ENCODE results near the gene PRR30. TPM values are rescaled to one million over a fixed set of nuclear protein-coding genes. Genes with fewer than 3 reads are reported as not detected.

PRR30 gene
- total RNA-seq = not detected in 2 replicates

DNA sequence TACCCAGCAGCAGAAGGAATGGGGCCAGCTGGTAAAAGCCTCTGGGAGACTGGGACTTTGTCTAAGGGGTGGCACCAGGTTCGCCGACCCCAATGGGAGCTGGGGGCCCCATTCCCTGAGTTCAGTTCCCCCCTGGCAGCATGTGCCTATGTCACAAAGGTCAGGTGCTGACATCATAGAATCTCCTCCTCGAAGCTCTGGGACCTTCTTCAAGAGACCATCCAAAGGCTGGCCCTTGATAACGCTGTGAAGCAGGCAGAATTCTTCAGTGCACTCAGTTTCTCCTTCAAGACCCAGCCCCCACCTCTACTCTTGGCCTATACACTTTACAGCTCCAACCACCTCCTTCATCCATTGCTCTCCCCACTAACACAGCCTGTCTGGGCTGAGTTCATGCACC, at the start of gene PRR30:
TSS of gene PRR30 (minus strand) at position 101 of the 400 bp plus-strand sequence. CDS start 1,081 bp downstream, outside the sequence.

GRCh38 chr2:27148801-27149439, 9.7 kb upstream of the PRR30 start, which contains the start of gene TCF23:
TCF23 (plus strand) TSS chr2:27149004; CDS start chr2:27149134, 130 bp downstream.

GRCh38 chr2:27133905-27134780, 5.1 kb downstream of the PRR30 start, which contains the start of gene PREB:
PREB (minus strand) TSS chr2:27134636; CDS start chr2:27134421, 215 bp downstream.

GRCh38 chr2:27123302-27124150, 15.7 kb downstream of the PRR30 start, which contains the start of gene ABHD1:
ABHD1 (plus strand) TSS chr2:27123815; CDS start chr2:27123949, 134 bp downstream.

DNA sequence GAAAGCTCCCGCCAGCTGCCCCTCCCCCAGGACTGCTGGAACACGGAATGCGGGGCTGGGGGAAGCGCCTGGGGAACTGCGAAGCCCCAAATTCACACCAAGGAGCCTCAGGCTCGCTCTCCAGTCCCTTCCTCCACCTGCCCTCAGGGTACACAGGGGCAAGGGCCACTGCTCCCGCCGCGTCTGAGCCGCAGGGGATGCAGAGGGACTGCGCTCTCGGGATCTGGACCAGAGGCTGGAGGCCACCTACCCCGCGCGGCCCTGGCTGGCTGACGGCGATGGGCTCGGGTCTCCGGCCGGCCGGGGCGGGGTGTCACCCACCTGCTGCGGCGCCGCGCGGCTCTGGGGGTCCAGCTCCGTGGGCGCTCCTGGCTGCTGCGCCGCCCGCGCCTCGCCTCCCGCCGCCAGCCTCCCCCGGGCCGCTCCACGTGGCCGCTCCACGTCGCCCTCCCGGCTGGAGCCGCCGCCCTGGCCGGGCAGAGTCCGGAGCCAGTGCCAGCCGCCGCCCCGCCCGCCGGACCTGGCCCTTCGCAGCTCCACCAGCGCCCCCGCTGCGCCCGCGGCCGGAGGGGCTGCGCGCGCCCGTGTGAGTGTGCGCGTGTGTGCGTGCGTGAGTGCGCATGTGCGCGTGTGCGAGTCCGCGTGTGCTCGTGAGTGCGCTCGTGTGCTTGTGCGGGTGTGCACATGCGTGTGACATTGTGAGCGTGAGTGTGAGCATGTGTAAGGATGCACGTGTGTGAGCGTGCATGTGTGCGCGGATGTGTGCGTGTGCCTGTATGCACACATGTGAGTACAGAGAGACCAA, 20.5 kb downstream of the PRR30 start, which contains the start of gene CGREF1:
TSS of gene CGREF1 (minus strand) at position 604 of the 805 bp plus-strand sequence. CDS start 14,762 bp downstream, outside the sequence.

Other genes with a start within 250 kb of the PRR30 start
- gene MAPRE3, start 168.8 kb downstream of the PRR30 start, total RNA-seq = 3.4 and 6.0 TPM in 2 replicates
- gene TMEM214, start 106.4 kb downstream of the PRR30 start, total RNA-seq = 65.7 and 77.4 TPM in 2 replicates
- 28.9 and 29.5 TPM in 2 replicates for gene AGBL5, start 87.7 kb downstream of the PRR30 start, total RNA-seq
- 145 and 193 TPM in 2 replicates for gene OST4, start 67.8 kb downstream of the PRR30 start, total RNA-seq
- 147 and 151 TPM in 2 replicates for gene EMILIN1, start 60.8 kb downstream of the PRR30 start, total RNA-seq
- gene KHK, start 52.6 kb downstream of the PRR30 start, total RNA-seq = 0.32 and 0.36 TPM in 2 replicates
- 1.5 and 1.9 TPM in 2 replicates for gene CGREF1, start 20.3 kb downstream of the PRR30 start, total RNA-seq
- gene ABHD1, start 15.6 kb downstream of the PRR30 start, total RNA-seq = 0.24 TPM in 1 of 2 replicates, not detected in the other
- gene PREB, start 4.8 kb downstream of the PRR30 start, total RNA-seq = 43.2 and 45.2 TPM in 2 replicates
- gene TCF23, start 9.6 kb upstream of the PRR30 start, total RNA-seq = not detected in 2 replicates
- gene ATRAID, start 72.6 kb upstream of the PRR30 start, total RNA-seq = 153 TPM in 2 replicates
- gene SLC5A6, start 72.9 kb upstream of the PRR30 start, total RNA-seq = 17.0 and 19.8 TPM in 2 replicates
- 33.2 and 44.8 TPM in 2 replicates for gene CAD, start 78.0 kb upstream of the PRR30 start, total RNA-seq
- not detected in 2 replicates for gene SLC30A3, start 123.6 kb upstream of the PRR30 start, total RNA-seq
- gene DNAJC5G, start 136.0 kb upstream of the PRR30 start, total RNA-seq = not detected in 2 replicates
- not detected in 2 replicates for gene TRIM54, start 143.0 kb upstream of the PRR30 start, total RNA-seq
- 0.81 and 0.85 TPM in 2 replicates for gene UCN, start 169.0 kb upstream of the PRR30 start, total RNA-seq
- gene MPV17, start 183.7 kb upstream of the PRR30 start, total RNA-seq = 75.6 and 80.8 TPM in 2 replicates
- 29.7 and 32.4 TPM in 2 replicates for gene GTF3C2, start 217.4 kb upstream of the PRR30 start, total RNA-seq
- gene EIF2B4, start 230.9 kb upstream of the PRR30 start, total RNA-seq = 27.8 and 29.9 TPM in 2 replicates
- gene SNX17, start 231.2 kb upstream of the PRR30 start, total RNA-seq = 161 and 169 TPM in 2 replicates
- 11.8 and 14.1 TPM in 2 replicates for gene ZNF513, start 241.3 kb upstream of the PRR30 start, total RNA-seq